CD4-positive, alpha-beta T cell (primary cell): ENCODE results near the gene TRMT61A. TPM values are rescaled to one million over a fixed set of nuclear protein-coding genes. Genes with fewer than 3 reads are reported as not detected.
A peak's percentile ranks its signal among the peaks of the same experiment; 100 is the strongest.

ENCODE experiments used
- ATAC-seq: fragments of 200-7000 bp; cut with Tn5 transposase; one replicate; pipeline ENCODE4 v1.10.0; 2022; ENCODE audit warnings: mild to moderate bottlenecking; ENCODE audit not compliant: poor library complexity
- CTCF ChIA-PET: fragments of 350-600 bp; sonication (Branson Sonifier 250); formaldehyde crosslinking; loops from one replicate; lab custom pipeline; 2021; ENCODE audit warnings: antibody characterized with exemption, inconsistent platforms; lab: Charles Lee
- POLR2A ChIA-PET: fragments of 350-600 bp; sonication (Branson Sonifier 250); formaldehyde crosslinking; loops from one replicate; lab custom pipeline; 2021; ENCODE audit warnings: antibody characterized with exemption, inconsistent platforms; lab: Charles Lee
- DNase-seq, 14 experiments: peaks; one replicate each; pipeline ENCODE4 v3.0.0-alpha.2; 2013 to 2020; ENCODE audit warnings: mixed read lengths in 2 of 14
- H3K27ac ChIP-seq, 2 donors: one replicate each; pipeline versions ENCODE4 v1.5.1 to v1.7.0; 2013; ENCODE audit warnings: low read length in 2 of 2, low read depth in 1 of 2, mild to moderate bottlenecking in 1 of 2
- H3K27me3 ChIP-seq, 2 experiments: 1 replicate in 1 of 2; 2 replicates in 1 of 2; pipeline versions ENCODE4 v1.6.1 to v1.7.0; 2013; ENCODE audit warnings: low read length in 2 of 2, control low read depth in 1 of 2, mild to moderate bottlenecking in 1 of 2, moderate library complexity in 1 of 2; ENCODE audit not compliant: insufficient read depth in 2 of 2, control insufficient read depth in 1 of 2
- H3K36me3 ChIP-seq: one replicate; pipeline ENCODE4 v1.6.1; 2013; ENCODE audit warnings: low read length, control low read depth; ENCODE audit not compliant: insufficient read depth
- H3K4me1 ChIP-seq: one replicate; pipeline ENCODE4 v1.6.1; 2013; ENCODE audit warnings: low read length, control low read depth; ENCODE audit not compliant: insufficient read depth
- H3K4me3 ChIP-seq: one replicate; pipeline ENCODE4 v1.5.1; 2013; ENCODE audit warnings: mild to moderate bottlenecking, low read length, moderate library complexity
- H3K9me3 ChIP-seq, 2 experiments: 1 replicate in 1 of 2; 2 replicates in 1 of 2; pipeline versions ENCODE4 v1.6.1 to v1.7.0; 2013; ENCODE audit warnings: low read length in 2 of 2, mild to moderate bottlenecking in 2 of 2, control low read depth in 1 of 2, moderate library complexity in 1 of 2; ENCODE audit not compliant: control insufficient read depth in 1 of 2, insufficient read depth in 1 of 2
- H3K27ac Mint-ChIP-seq: one replicate; pipeline ENCODE4 v1.8.0; 2020; ENCODE audit warnings: mixed read lengths
- H3K27me3 Mint-ChIP-seq: one replicate; pipeline ENCODE4 v1.8.0; 2021; ENCODE audit warnings: mixed read lengths
- H3K36me3 Mint-ChIP-seq: one replicate; pipeline ENCODE4 v1.8.0; 2021; ENCODE audit warnings: low read depth, mixed read lengths
- H3K4me1 Mint-ChIP-seq: one replicate; pipeline ENCODE4 v1.8.0; 2021; ENCODE audit warnings: low read depth, mixed read lengths
- H3K4me3 Mint-ChIP-seq: one replicate; pipeline ENCODE4 v1.8.0; 2020; ENCODE audit warnings: mild to moderate bottlenecking, mixed read lengths
- H3K9me3 Mint-ChIP-seq: one replicate; pipeline ENCODE4 v1.8.0; 2020; ENCODE audit warnings: mixed read lengths
- CTCF ChIP-seq: fragments of 200-600 bp; IDR thresholded peaks from one replicate; pipeline ENCODE4 v1.8.0; 2022; ENCODE audit warnings: antibody characterized with exemption, mild to moderate bottlenecking
- intact Hi-C, 2 experiments: fragments of 100-400 bp; cut with DNase I in 1 of 2; cut with micrococcal nuclease in 1 of 2; formaldehyde crosslinking; loops; one replicate each; pipeline versions ENCODE4 v1.15.1 to v1.9.0; 2023 to 2025; cut with DNase I, micrococcal nuclease
- total RNA-seq, 174 experiments: library from RNA in 2 of 174; stranded (reverse) in 2 of 174; gene quantifications; one replicate each; pipeline ENCODE4 v1.2.3 and lab custom pipeline; 2021 to 2026

Gene TRMT61A
- total RNA-seq, 2 experiments from 2014 or later, result 9.2 to 9.8 TPM

DNA sequence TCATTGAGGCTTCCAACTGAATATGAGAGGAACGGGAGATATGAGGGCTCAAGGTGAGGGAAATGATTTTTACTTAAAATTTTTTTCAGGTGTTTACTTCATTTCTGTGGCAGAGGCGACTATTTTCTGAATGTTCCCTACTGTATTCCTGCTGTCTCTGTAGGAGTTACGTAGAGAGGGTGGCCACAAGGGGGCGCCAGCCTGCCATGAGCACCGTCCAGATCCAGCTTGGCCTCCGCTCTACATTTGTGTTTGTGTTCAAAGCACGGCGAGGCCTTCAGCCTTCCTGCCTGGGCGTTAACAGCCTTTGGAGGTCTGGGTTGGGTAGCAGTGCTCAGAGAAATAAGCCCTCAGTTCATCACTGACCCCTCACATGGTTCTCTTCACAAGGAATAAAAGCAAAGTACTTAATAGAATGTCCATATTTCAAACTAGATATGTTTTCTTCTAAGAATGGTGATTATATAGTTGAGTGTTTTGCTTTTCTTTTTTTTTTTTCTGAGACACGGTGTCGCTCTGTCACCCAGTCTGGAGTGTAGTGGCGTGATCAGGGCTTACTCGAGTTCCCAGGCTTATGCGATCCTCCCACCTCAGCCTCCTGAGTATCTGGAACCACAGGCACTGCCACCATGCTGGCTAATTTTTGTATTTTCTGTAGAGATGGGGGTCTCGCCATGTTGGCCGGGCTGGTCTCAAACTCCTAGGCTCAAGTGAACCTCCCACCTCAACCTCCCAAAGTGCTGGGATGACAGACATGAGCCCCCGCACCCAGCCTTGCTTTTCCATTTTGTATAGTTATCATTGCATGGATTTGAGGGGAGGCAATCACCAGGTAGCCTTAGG is 28.6 kb upstream of the TRMT61A start:
- Mint-ChIP-seq H3K4me1 (peaks cover 16% of the 10 kb centered on the region), H3K27ac (peak overlapping the region; percentile 59), H3K4me3 (no peak overlapping the region), H3K9me3 (no peaks in the 10 kb centered on the region), H3K27me3 (no peaks in the 10 kb centered on the region), H3K36me3 (peaks cover 68% of the 10 kb centered on the region)
- CTCF ChIA-PET, result interaction anchor here (0.5 to 2.2 kb wide), 16 partner anchors 8 to 227 kb away, joined by 3 to 7 read pairs (median 3); partner anchors contain the start of gene CKB
- Histone ChIP-seq H3K27me3 (no peaks in the 10 kb centered on the region), H3K9me3 (no peaks in the 10 kb centered on the region), H3K36me3 (peaks cover 70% of the 10 kb centered on the region), H3K4me1 (peaks cover 7% of the 10 kb centered on the region), H3K4me3 (no peak overlapping the region), H3K27ac (no peak overlapping the region)
- DNase-seq (peak; percentile 68 to 88 (median 73)), ATAC-seq (peak; percentile 93)
- intact Hi-C loops, result loop anchor here (1.0 kb wide), 1 partner anchor 46 kb away; no protein-coding TSS in a partner anchor
- peak; percentile 85 for TF ChIP-seq CTCF
- POLR2A ChIA-PET, result interaction anchor here (0.6 kb wide), 1 partner anchor 62 kb away, joined by 3 read pairs; the partner anchor contains the start of gene BAG5

- ChIA-PET POLR2A (no interaction called here), CTCF (interaction anchor here (1.2 kb wide), 1 partner anchor 60 kb away, joined by 7 read pairs; no protein-coding TSS in a partner anchor)
- Histone ChIP-seq H3K9me3 (no peaks in the 10 kb centered on the region), H3K4me3 (no peak overlapping the region), H3K27me3 (no peaks in the 10 kb centered on the region), H3K4me1 (peaks cover 7% of the 10 kb centered on the region), H3K27ac (peak overlapping the region in 1 of 2 donors; percentile 3), H3K36me3 (peaks cover 67% of the 10 kb centered on the region)
- Mint-ChIP-seq H3K9me3 (no peaks in the 10 kb centered on the region), H3K27ac (peak overlapping the region; percentile 30), H3K36me3 (peaks cover 66% of the 10 kb centered on the region), H3K27me3 (no peaks in the 10 kb centered on the region), H3K4me3 (no peak overlapping the region), H3K4me1 (peaks cover 16% of the 10 kb centered on the region)
- no peak for DNase-seq
- TF ChIP-seq CTCF, result no peak
- ATAC-seq, result no peak
- intact Hi-C loops, result no loop called here
Observed at GRCh38 chr14:103501041-103501870, 27.7 kb upstream of the TRMT61A start.

- Mint-ChIP-seq H3K4me1 (peaks cover 16% of the 10 kb centered on the region), H3K4me3 (no peak overlapping the region), H3K27me3 (no peaks in the 10 kb centered on the region), H3K27ac (peak overlapping the region; percentile 30), H3K36me3 (peaks cover 70% of the 10 kb centered on the region), H3K9me3 (no peaks in the 10 kb centered on the region)
- POLR2A ChIA-PET, result no interaction called here
- no peak for TF ChIP-seq CTCF
- peaks cover 67% of the 10 kb centered on the region for H3K36me3 ChIP-seq
- DNase-seq, result no peak
- no peaks in the 10 kb centered on the region for H3K27me3 ChIP-seq
- peak overlapping the region in 1 of 2 donors; percentile 3 for H3K27ac ChIP-seq
- ATAC-seq, result no peak
- CTCF ChIA-PET, result interaction anchor here (1.0 kb wide), 1 partner anchor 45 kb away, joined by 3 read pairs; no protein-coding TSS in a partner anchor
- peaks cover 7% of the 10 kb centered on the region for H3K4me1 ChIP-seq
- no peak overlapping the region for H3K4me3 ChIP-seq
- no peaks in the 10 kb centered on the region for H3K9me3 ChIP-seq
- intact Hi-C loops, result no loop called here
Observed at GRCh38 chr14:103501921-103502669, 26.9 kb upstream of the TRMT61A start.
